A673 (cell line): ENCODE results near the gene ANKRD2.

Experiments used
- CTCF ChIP-seq: fragments of 300-800, 200-600 bp; sonication (generic); conservative IDR thresholded peaks from 2 replicates; pipeline ENCODE4 v1.5.1; 2017; ENCODE audit warnings: low read depth, mild to moderate bottlenecking, antibody characterized with exemption, low read length, moderate library complexity, mixed read lengths
- EZH2 ChIP-seq: fragments of 200-600 bp; sonication (generic); IDR thresholded peaks from 2 replicates; pipeline ENCODE4 v1.6.1; 2017; ENCODE audit warnings: borderline replicate concordance, low read depth, mild to moderate bottlenecking, mixed read lengths, antibody characterized with exemption, low read length; ENCODE audit not compliant: poor library complexity, severe bottlenecking

DNA sequence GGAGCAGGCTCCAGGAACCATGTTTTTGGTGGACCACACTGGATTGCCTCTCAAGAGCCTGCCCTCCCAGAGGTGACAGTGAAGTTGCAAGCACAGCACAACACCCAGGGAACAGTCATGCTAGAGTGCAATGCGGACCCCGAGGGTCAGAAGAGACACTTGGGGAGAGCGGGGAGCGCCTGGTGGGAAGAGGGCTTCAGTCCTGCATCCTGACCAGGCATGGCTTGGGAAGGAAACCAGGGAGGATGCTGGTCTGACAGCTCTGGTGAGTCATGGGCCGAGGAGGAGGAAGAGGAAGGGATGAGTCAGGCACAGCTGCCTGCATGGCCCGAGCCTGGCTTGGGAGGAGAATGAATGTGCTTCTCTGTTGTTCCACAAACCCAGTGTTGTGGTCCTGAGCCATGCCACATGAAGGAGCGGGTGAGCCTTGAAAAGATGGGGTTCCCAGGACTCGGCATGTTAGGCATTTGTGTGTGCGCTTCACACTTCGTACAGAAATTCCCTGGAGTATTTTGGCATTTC lies 29.5 kb upstream of the ANKRD2 start:
- TF ChIP-seq CTCF (no peak), EZH2 (no peak)
